HG03045 (cell line): ENCODE results near the gene SEMA3G.

Source experiments
- ATAC-seq: cut with Tn5 transposase; IDR thresholded peaks from one replicate; pipeline ENCODE4 v1.9.1; 2021; ENCODE audit warnings: mild to moderate bottlenecking, moderate library complexity; ENCODE audit not compliant: unreplicated experiment

The SEMA3G gene

GRCh38 chr3:52423173-52423572 lies 21.7 kb downstream of the SEMA3G start:
- no peak for ATAC-seq

- no peak for ATAC-seq
These were observed 22.2 kb downstream of the SEMA3G start for GRCh38 chr3:52422669-52423068.

GRCh38 chr3:52420388-52420787 lies 24.5 kb downstream of the SEMA3G start:
- ATAC-seq = no peak

GRCh38 chr3:52415800-52416199 lies 29.1 kb downstream of the SEMA3G start:
- no peak for ATAC-seq

- ATAC-seq = no peak
These were observed 36.4 kb downstream of the SEMA3G start for GRCh38 chr3:52408466-52408865.

- no peak for ATAC-seq
These were observed 37.1 kb downstream of the SEMA3G start for GRCh38 chr3:52407779-52408178.

GRCh38 chr3:52406791-52407510 lies 38.0 kb downstream of the SEMA3G start:
- no peak for ATAC-seq

GRCh38 chr3:52406231-52406661 lies 38.7 kb downstream of the SEMA3G start:
- no peak for ATAC-seq

GRCh38 chr3:52405601-52406110 lies 39.2 kb downstream of the SEMA3G start:
- no peak for ATAC-seq

GRCh38 chr3:52405066-52405465 lies 39.8 kb downstream of the SEMA3G start:
- ATAC-seq = no peak

GRCh38 chr3:52404391-52404790 lies 40.5 kb downstream of the SEMA3G start:
- no peak for ATAC-seq

GRCh38 chr3:52403955-52404354 lies 40.9 kb downstream of the SEMA3G start:
- ATAC-seq = no peak

GRCh38 chr3:52403271-52403841 lies 41.5 kb downstream of the SEMA3G start:
- ATAC-seq = no peak

GRCh38 chr3:52402706-52403270 lies 42.1 kb downstream of the SEMA3G start:
- ATAC-seq = no peak

GRCh38 chr3:52402101-52402521 lies 42.8 kb downstream of the SEMA3G start:
- no peak for ATAC-seq

GRCh38 chr3:52401551-52401950 lies 43.4 kb downstream of the SEMA3G start:
- ATAC-seq = no peak

- ATAC-seq = no peak
These were observed 43.9 kb downstream of the SEMA3G start for GRCh38 chr3:52401021-52401420.

GRCh38 chr3:52400275-52400793 lies 44.6 kb downstream of the SEMA3G start:
- ATAC-seq = no peak

GRCh38 chr3:52399593-52399992 lies 45.3 kb downstream of the SEMA3G start:
- ATAC-seq = no peak

- ATAC-seq = no peak
These were observed 45.8 kb downstream of the SEMA3G start for GRCh38 chr3:52399131-52399530.

- ATAC-seq = no peak
These were observed 46.2 kb downstream of the SEMA3G start for GRCh38 chr3:52398670-52399081.
